ENCODE results near the gene RUNX2. TPM values are rescaled to one million over a fixed set of nuclear protein-coding genes. Genes with fewer than 3 reads are reported as not detected.

The RUNX2 gene
- total RNA-seq, 1 donor from 2014 or later, result 0.09 TPM

GRCh38 chr6:45572833-45573232, 244.7 kb downstream of the RUNX2 start:
- Mint-ChIP-seq H3K36me3 (no peaks in the 10 kb centered on the region), H3K9me3 (no peaks in the 10 kb centered on the region), H3K4me1 (peaks cover 5% of the 10 kb centered on the region), H3K27ac (no peak overlapping the region), H3K4me3 (no peak overlapping the region), H3K27me3 (ENCODE audit: insufficient read depth, low read depth) (peaks cover 4% of the 10 kb centered on the region)
- no peaks in the 10 kb centered on the region for H3K36me3 ChIP-seq
- H3K27me3 ChIP-seq, result no peaks in the 10 kb centered on the region
- no peak for DNase-seq (ENCODE audit: low spot score)
- no peaks in the 10 kb centered on the region for H3F3A ChIP-seq (ENCODE audit: low read depth)
- no peak overlapping the region for H3K4me2 ChIP-seq
- no peaks in the 10 kb centered on the region for H3K79me2 ChIP-seq (ENCODE audit: low read depth)
- H3K4me3 ChIP-seq, result no peak overlapping the region
- no peak overlapping the region for H2AFZ ChIP-seq (replicated peaks)
- no peak overlapping the region for H3K27ac ChIP-seq
- no peaks in the 10 kb centered on the region for H3K4me1 ChIP-seq
- H4K20me1 ChIP-seq (ENCODE audit: low read depth), result no peaks in the 10 kb centered on the region
- no peak overlapping the region for H3K9ac ChIP-seq
- no peak for TF ChIP-seq CTCF (IDR thresholded peaks at IDR 0.05)
- TF ChIP-seq EZH2phosphoT487 (IDR thresholded peaks at IDR 0.05), result no peak
- TF ChIP-seq EZH2 (IDR thresholded peaks at IDR 0.05), result no peak
- H3K9me3 ChIP-seq (ENCODE audit: low read depth), result no peaks in the 10 kb centered on the region

- no peaks in the 10 kb centered on the region for H3K36me3 Mint-ChIP-seq
- no peak overlapping the region for H3K27ac Mint-ChIP-seq
- Histone ChIP-seq H3K27ac (no peak overlapping the region), H3K4me1 (no peaks in the 10 kb centered on the region), H3K27me3 (no peaks in the 10 kb centered on the region), H3F3A (ENCODE audit: low read depth) (no peaks in the 10 kb centered on the region), H4K20me1 (ENCODE audit: low read depth) (no peaks in the 10 kb centered on the region), H3K36me3 (no peaks in the 10 kb centered on the region), H3K4me3 (no peak overlapping the region), H3K9me3 (ENCODE audit: low read depth) (no peaks in the 10 kb centered on the region), H3K9ac (no peak overlapping the region), H3K4me2 (no peak overlapping the region), H3K79me2 (ENCODE audit: low read depth) (no peaks in the 10 kb centered on the region), H2AFZ (replicated peaks) (no peak overlapping the region)
- peaks cover 5% of the 10 kb centered on the region for H3K4me1 Mint-ChIP-seq
- peaks cover 4% of the 10 kb centered on the region for H3K27me3 Mint-ChIP-seq (ENCODE audit: insufficient read depth, low read depth)
- no peak overlapping the region for H3K4me3 Mint-ChIP-seq
- no peak for DNase-seq (ENCODE audit: low spot score)
- TF ChIP-seq CTCF (IDR thresholded peaks at IDR 0.05), result no peak
- TF ChIP-seq EZH2 (IDR thresholded peaks at IDR 0.05), result no peak
- no peak for TF ChIP-seq EZH2phosphoT487 (IDR thresholded peaks at IDR 0.05)
- H3K9me3 Mint-ChIP-seq, result no peaks in the 10 kb centered on the region
These were observed 245.9 kb downstream of the RUNX2 start for GRCh38 chr6:45574014-45574461.

- Histone ChIP-seq H3K36me3 (no peaks in the 10 kb centered on the region), H3K9me3 (ENCODE audit: low read depth) (no peaks in the 10 kb centered on the region), H3K4me1 (no peaks in the 10 kb centered on the region), H3K4me2 (no peak overlapping the region), H3K27me3 (no peaks in the 10 kb centered on the region), H3K4me3 (no peak overlapping the region), H3F3A (ENCODE audit: low read depth) (no peaks in the 10 kb centered on the region), H3K9ac (no peak overlapping the region), H3K27ac (no peak overlapping the region), H3K79me2 (ENCODE audit: low read depth) (no peaks in the 10 kb centered on the region), H4K20me1 (ENCODE audit: low read depth) (no peaks in the 10 kb centered on the region), H2AFZ (replicated peaks) (no peak overlapping the region)
- Mint-ChIP-seq H3K9me3 (no peaks in the 10 kb centered on the region), H3K27ac (no peak overlapping the region), H3K36me3 (no peaks in the 10 kb centered on the region), H3K4me1 (peaks cover 3% of the 10 kb centered on the region), H3K27me3 (ENCODE audit: insufficient read depth, low read depth) (peaks cover 2% of the 10 kb centered on the region), H3K4me3 (no peak overlapping the region)
- TF ChIP-seq EZH2 (IDR thresholded peaks at IDR 0.05) (no peak), EZH2phosphoT487 (IDR thresholded peaks at IDR 0.05) (no peak), CTCF (IDR thresholded peaks at IDR 0.05) (no peak)
- no peak for DNase-seq (ENCODE audit: low spot score)
These were observed 246.8 kb downstream of the RUNX2 start for GRCh38 chr6:45574885-45575284.
